Osteoblast (primary cell): ENCODE measurements around the gene C9orf153. TPM values are rescaled to one million over a fixed set of nuclear protein-coding genes. Genes with fewer than 3 reads are reported as not detected.
A peak's percentile ranks its signal among the peaks of the same experiment; 100 is the strongest.

Experiments used
- DNase-seq: peaks from one replicate; pipeline ENCODE4 v3.0.0; 2011; ENCODE audit warnings: low spot score, mixed read lengths; ENCODE audit not compliant: insufficient read length; ENCODE audit errors: missing footprints
- H2AFZ ChIP-seq: 2 replicates; pipeline ENCODE4 v1.6.0; 2011; ENCODE audit warnings: mild to moderate bottlenecking, low read length
- H3K27ac ChIP-seq: 2 replicates; pipeline ENCODE4 v1.5.1; 2011; ENCODE audit warnings: mild to moderate bottlenecking, low read depth, low read length, moderate library complexity
- H3K27me3 ChIP-seq: 2 replicates; pipeline ENCODE4 v1.6.0; 2012; ENCODE audit warnings: mild to moderate bottlenecking, control low read depth, inconsistent platforms, low read length, moderate library complexity; ENCODE audit not compliant: insufficient read depth
- H3K36me3 ChIP-seq: 2 replicates; pipeline ENCODE4 v1.5.1; 2011; ENCODE audit warnings: mild to moderate bottlenecking, low read length, control low read depth, moderate library complexity; ENCODE audit not compliant: insufficient read depth
- H3K4me1 ChIP-seq: 2 replicates; pipeline ENCODE4 v1.5.1; 2011; ENCODE audit warnings: mild to moderate bottlenecking, low read length, control low read depth, moderate library complexity; ENCODE audit not compliant: insufficient read depth
- H3K4me2 ChIP-seq: 2 replicates; pipeline ENCODE4 v1.6.0; 2011; ENCODE audit warnings: mild to moderate bottlenecking, low read length; ENCODE audit not compliant: insufficient read depth
- H3K4me3 ChIP-seq: fragments of 200-600 bp; sonication (generic); 3 replicates; pipeline ENCODE4 v1.5.1; 2012; ENCODE audit warnings: mild to moderate bottlenecking, low read length, inconsistent platforms; ENCODE audit not compliant: insufficient read depth
- H3K79me2 ChIP-seq: 2 replicates; pipeline ENCODE4 v1.6.0; 2012; ENCODE audit warnings: mild to moderate bottlenecking, low read length, control low read depth, inconsistent platforms; ENCODE audit not compliant: insufficient read depth
- H3K9me3 ChIP-seq: 2 replicates; pipeline ENCODE4 v1.5.1; 2011; ENCODE audit warnings: low read depth, low read length, control low read depth
- H4K20me1 ChIP-seq: 2 replicates; pipeline ENCODE4 v1.6.0; 2012; ENCODE audit warnings: mild to moderate bottlenecking, low read length, control low read depth; ENCODE audit not compliant: insufficient read depth
- CTCF ChIP-seq: IDR thresholded peaks from 2 replicates; pipeline ENCODE4 v1.5.1; 2011; ENCODE audit warnings: mild to moderate bottlenecking, low read depth, low read length, moderate library complexity; ENCODE audit errors: extremely low read depth
- total RNA-seq: library from RNA; depleted of rRNA; stranded (reverse); fragments of >200 nt; gene quantifications from 2 replicates; pipeline ENCODE4 v1.2.3, GENCODE V29; 2012

Gene C9orf153
- under 0.01 and 0.59 TPM in 2 replicates for total RNA-seq

GRCh38 chr9:86259557-86259956 is at the start of gene C9orf153:
TSS of gene C9orf153 (minus strand) at chr9:86259657. CDS start at chr9:86229603, 30,054 bp downstream.
- H3K27me3 ChIP-seq = no peaks in the 10 kb centered on the region
- H3K9me3 ChIP-seq = no peaks in the 10 kb centered on the region
- no peak within 1 kb of the TSS for H3K4me3 ChIP-seq
- no peaks in the 10 kb centered on the region for H3K4me1 ChIP-seq
- no peak within 1 kb of the TSS for H2AFZ ChIP-seq
- no peak within 1 kb of the TSS for H3K27ac ChIP-seq
- H3K36me3 ChIP-seq = peaks cover 15% of the 10 kb centered on the region
- H3K4me2 ChIP-seq = no peak within 1 kb of the TSS
- peaks cover 4% of the 10 kb centered on the region for H3K79me2 ChIP-seq
- no peaks in the 10 kb centered on the region for H4K20me1 ChIP-seq
- no peak for TF ChIP-seq CTCF
- no peak for DNase-seq

GRCh38 chr9:86308687-86309086 is 49.2 kb upstream of the C9orf153 start:
- no peak overlapping the region for H3K4me2 ChIP-seq
- TF ChIP-seq CTCF = no peak
- H3K79me2 ChIP-seq = no peaks in the 10 kb centered on the region
- no peak overlapping the region for H2AFZ ChIP-seq
- H3K4me1 ChIP-seq = no peaks in the 10 kb centered on the region
- peak; percentile 57 for DNase-seq
- peaks cover 56% of the 10 kb centered on the region for H3K36me3 ChIP-seq
- no peaks in the 10 kb centered on the region for H3K27me3 ChIP-seq
- no peak overlapping the region for H3K4me3 ChIP-seq
- no peaks in the 10 kb centered on the region for H4K20me1 ChIP-seq
- no peaks in the 10 kb centered on the region for H3K9me3 ChIP-seq
- H3K27ac ChIP-seq = no peak overlapping the region

- Histone ChIP-seq H3K36me3 (peaks cover 65% of the 10 kb centered on the region), H3K27ac (no peak overlapping the region)
- TF ChIP-seq CTCF = no peak
Observed at GRCh38 chr9:86304236-86304730, 44.8 kb upstream of the C9orf153 start.

GRCh38 chr9:86303316-86303975 is 44.0 kb upstream of the C9orf153 start:
- H3K79me2 ChIP-seq = no peaks in the 10 kb centered on the region
- no peaks in the 10 kb centered on the region for H3K9me3 ChIP-seq
- H3K4me2 ChIP-seq = no peak overlapping the region
- H3K4me1 ChIP-seq = peaks cover 10% of the 10 kb centered on the region
- TF ChIP-seq CTCF = no peak
- H3K36me3 ChIP-seq = peaks cover 71% of the 10 kb centered on the region
- H4K20me1 ChIP-seq = no peaks in the 10 kb centered on the region
- H3K27ac ChIP-seq = no peak overlapping the region
- no peaks in the 10 kb centered on the region for H3K27me3 ChIP-seq
- DNase-seq = no peak
- H3K4me3 ChIP-seq = no peak overlapping the region
- H2AFZ ChIP-seq = no peak overlapping the region

More at GRCh38 chr9:86304236-86304730, 44.8 kb upstream of the C9orf153 start:
- H3K4me2 ChIP-seq = no peak overlapping the region
- no peaks in the 10 kb centered on the region for H3K9me3 ChIP-seq
- H4K20me1 ChIP-seq = no peaks in the 10 kb centered on the region
- no peaks in the 10 kb centered on the region for H3K27me3 ChIP-seq
- H3K79me2 ChIP-seq = no peaks in the 10 kb centered on the region
- H3K4me1 ChIP-seq = peaks cover 4% of the 10 kb centered on the region
- H3K4me3 ChIP-seq = no peak overlapping the region
- H2AFZ ChIP-seq = no peak overlapping the region
- no peak for DNase-seq
